Body of pancreas (tissue), 4 donors: Measurements from ENCODE around the gene CUL9.

Source experiments
- POLR2A ChIP-seq, 3 donors: fragments of 450-650 bp; IDR thresholded peaks; one replicate each; pipeline ENCODE4 v1.6.1; 2016; ENCODE audit warnings: antibody characterized with exemption in 3 of 3, mild to moderate bottlenecking in 2 of 3
- TF ChIP-seq, protein P1 (sequence below), 7 experiments: fragments of 450-650 bp in 4 of 7; fragments of 200-600 bp in 3 of 7; sonication (generic) in 3 of 7; IDR thresholded peaks; one replicate each; pipeline ENCODE4 v1.5.1; 2016 to 2019; ENCODE audit warnings: antibody characterized with exemption in 7 of 7

DNA sequence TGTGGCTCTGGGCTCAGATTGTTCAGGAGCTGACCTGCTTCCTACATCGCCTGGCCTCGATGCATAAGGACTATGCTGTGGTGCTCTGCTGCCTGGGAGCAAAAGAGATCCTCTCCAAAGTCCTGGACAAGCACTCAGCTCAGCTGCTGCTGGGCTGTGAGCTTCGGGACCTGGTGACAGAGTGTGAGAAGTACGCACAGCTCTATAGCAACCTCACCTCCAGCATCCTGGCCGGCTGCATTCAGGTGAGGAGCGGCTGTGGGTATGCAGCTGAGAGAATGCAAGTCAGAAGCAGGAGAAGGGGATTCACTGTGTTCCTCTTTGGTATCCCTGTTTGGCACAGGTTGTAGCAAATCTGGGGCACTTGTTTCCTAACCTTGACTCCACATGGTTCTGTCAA lies 17.9 kb downstream of the CUL9 start:
- TF ChIP-seq, protein P1, sequence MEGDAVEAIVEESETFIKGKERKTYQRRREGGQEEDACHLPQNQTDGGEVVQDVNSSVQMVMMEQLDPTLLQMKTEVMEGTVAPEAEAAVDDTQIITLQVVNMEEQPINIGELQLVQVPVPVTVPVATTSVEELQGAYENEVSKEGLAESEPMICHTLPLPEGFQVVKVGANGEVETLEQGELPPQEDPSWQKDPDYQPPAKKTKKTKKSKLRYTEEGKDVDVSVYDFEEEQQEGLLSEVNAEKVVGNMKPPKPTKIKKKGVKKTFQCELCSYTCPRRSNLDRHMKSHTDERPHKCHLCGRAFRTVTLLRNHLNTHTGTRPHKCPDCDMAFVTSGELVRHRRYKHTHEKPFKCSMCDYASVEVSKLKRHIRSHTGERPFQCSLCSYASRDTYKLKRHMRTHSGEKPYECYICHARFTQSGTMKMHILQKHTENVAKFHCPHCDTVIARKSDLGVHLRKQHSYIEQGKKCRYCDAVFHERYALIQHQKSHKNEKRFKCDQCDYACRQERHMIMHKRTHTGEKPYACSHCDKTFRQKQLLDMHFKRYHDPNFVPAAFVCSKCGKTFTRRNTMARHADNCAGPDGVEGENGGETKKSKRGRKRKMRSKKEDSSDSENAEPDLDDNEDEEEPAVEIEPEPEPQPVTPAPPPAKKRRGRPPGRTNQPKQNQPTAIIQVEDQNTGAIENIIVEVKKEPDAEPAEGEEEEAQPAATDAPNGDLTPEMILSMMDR (IDR thresholded peaks at IDR 0.05): no peak
- no peak for TF ChIP-seq POLR2A (IDR thresholded peaks at IDR 0.05)
